ENCODE data around the gene PATJ. TPM values are rescaled to one million over a fixed set of nuclear protein-coding genes. Genes with fewer than 3 reads are reported as not detected.

Gene PATJ
- total and polyA plus RNA-seq, 2 experiments from 2014 or later: 35.3 to 68.4 TPM

DNA sequence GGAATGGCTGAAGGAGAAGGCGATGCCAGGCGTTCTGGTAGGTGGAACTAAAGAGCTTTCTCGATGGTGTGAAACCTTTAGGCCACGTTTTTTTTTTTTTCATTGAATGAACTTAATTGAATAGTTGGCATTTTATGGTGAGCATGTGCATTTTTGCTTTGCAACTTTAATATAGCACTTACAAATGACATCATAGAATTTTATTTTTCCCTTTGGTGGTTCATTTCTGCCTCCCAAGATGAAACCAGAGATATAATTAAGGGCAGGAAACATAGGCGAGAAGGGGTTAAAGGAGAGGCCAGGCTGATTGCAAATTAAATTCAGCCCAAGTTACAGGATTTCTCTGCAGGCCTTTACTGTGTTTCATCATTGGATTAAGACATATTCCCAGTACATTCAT lies 366.8 kb downstream of the PATJ start (continued):
- TF ChIP-seq, protein P1, sequence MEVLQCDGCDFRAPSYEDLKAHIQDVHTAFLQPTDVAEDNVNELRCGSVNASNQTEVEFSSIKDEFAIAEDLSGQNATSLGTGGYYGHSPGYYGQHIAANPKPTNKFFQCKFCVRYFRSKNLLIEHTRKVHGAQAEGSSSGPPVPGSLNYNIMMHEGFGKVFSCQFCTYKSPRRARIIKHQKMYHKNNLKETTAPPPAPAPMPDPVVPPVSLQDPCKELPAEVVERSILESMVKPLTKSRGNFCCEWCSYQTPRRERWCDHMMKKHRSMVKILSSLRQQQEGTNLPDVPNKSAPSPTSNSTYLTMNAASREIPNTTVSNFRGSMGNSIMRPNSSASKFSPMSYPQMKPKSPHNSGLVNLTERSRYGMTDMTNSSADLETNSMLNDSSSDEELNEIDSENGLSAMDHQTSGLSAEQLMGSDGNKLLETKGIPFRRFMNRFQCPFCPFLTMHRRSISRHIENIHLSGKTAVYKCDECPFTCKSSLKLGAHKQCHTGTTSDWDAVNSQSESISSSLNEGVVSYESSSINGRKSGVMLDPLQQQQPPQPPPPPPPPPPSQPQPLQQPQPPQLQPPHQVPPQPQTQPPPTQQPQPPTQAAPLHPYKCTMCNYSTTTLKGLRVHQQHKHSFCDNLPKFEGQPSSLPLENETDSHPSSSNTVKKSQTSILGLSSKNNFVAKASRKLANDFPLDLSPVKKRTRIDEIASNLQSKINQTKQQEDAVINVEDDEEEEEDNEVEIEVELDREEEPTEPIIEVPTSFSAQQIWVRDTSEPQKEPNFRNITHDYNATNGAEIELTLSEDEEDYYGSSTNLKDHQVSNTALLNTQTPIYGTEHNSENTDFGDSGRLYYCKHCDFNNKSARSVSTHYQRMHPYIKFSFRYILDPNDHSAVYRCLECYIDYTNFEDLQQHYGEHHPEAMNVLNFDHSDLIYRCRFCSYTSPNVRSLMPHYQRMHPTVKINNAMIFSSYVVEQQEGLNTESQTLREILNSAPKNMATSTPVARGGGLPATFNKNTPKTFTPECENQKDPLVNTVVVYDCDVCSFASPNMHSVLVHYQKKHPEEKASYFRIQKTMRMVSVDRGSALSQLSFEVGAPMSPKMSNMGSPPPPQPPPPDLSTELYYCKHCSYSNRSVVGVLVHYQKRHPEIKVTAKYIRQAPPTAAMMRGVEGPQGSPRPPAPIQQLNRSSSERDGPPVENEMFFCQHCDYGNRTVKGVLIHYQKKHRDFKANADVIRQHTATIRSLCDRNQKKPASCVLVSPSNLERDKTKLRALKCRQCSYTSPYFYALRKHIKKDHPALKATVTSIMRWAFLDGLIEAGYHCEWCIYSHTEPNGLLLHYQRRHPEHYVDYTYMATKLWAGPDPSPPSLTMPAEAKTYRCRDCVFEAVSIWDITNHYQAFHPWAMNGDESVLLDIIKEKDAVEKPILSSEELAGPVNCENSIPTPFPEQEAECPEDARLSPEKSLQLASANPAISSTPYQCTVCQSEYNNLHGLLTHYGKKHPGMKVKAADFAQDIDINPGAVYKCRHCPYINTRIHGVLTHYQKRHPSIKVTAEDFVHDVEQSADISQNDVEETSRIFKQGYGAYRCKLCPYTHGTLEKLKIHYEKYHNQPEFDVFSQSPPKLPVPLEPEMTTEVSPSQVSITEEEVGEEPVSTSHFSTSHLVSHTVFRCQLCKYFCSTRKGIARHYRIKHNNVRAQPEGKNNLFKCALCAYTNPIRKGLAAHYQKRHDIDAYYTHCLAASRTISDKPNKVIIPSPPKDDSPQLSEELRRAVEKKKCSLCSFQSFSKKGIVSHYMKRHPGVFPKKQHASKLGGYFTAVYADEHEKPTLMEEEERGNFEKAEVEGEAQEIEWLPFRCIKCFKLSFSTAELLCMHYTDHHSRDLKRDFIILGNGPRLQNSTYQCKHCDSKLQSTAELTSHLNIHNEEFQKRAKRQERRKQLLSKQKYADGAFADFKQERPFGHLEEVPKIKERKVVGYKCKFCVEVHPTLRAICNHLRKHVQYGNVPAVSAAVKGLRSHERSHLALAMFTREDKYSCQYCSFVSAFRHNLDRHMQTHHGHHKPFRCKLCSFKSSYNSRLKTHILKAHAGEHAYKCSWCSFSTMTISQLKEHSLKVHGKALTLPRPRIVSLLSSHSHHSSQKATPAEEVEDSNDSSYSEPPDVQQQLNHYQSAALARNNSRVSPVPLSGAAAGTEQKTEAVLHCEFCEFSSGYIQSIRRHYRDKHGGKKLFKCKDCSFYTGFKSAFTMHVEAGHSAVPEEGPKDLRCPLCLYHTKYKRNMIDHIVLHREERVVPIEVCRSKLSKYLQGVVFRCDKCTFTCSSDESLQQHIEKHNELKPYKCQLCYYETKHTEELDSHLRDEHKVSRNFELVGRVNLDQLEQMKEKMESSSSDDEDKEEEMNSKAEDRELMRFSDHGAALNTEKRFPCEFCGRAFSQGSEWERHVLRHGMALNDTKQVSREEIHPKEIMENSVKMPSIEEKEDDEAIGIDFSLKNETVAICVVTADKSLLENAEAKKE (CRISPR knock-in tag; IDR thresholded peaks at IDR 0.05): no peak
- TF ChIP-seq NANOG (IDR thresholded peaks at IDR 0.05; ENCODE audit: borderline replicate concordance): no peak
- no peak for TF ChIP-seq ZNF331 (CRISPR knock-in tag; IDR thresholded peaks at IDR 0.05; ENCODE audit: low read depth)
- no peak for TF ChIP-seq EZH2phosphoT487 (IDR thresholded peaks at IDR 0.05; ENCODE audit: unreplicated experiment)

- Histone ChIP-seq H3K79me2 (replicated peaks; ENCODE audit: insufficient read depth) (no peaks in the 10 kb centered on the region), H3K9me2 (ENCODE audit: insufficient read depth) (no peaks in the 10 kb centered on the region), H3K4me2 (no peak overlapping the region), H3F3A (replicated peaks; ENCODE audit: low read depth) (peaks cover 3% of the 10 kb centered on the region; the same call in 1 of the 2 replicates), H2AFZ (no peak overlapping the region), H3K27me3 (ENCODE audit: insufficient read depth) (no peaks in the 10 kb centered on the region), H4K20me1 (replicated peaks; ENCODE audit: insufficient read depth) (no peaks in the 10 kb centered on the region), H3K27ac (ENCODE audit: low read depth) (0 out of 2 replicates have a peak overlapping the region, but pooled peaks have one; percentile 23), H3K36me3 (ENCODE audit: insufficient read depth) (no peaks in the 10 kb centered on the region), H3K4me3 (no peak overlapping the region), H3K4me1 (ENCODE audit: insufficient read depth) (no peaks in the 10 kb centered on the region)
- no peak overlapping the region for H3K4me3 Mint-ChIP-seq
- H3K4me1 Mint-ChIP-seq: peaks cover 8% of the 10 kb centered on the region; the same call in 2 of the 3 replicates
- no peaks in the 10 kb centered on the region for H3K9me3 Mint-ChIP-seq
- no peaks in the 10 kb centered on the region for H3K36me3 Mint-ChIP-seq (ENCODE audit: low read depth)
- peak; percentile 41; the same call in 1 of the 3 replicates for ATAC-seq
- DNase-seq (ENCODE audit: low spot score): peak; percentile 15
- H3K27ac Mint-ChIP-seq: no peak overlapping the region; the same call in 1 of the 2 replicates
- no peaks in the 10 kb centered on the region for H3K27me3 Mint-ChIP-seq (ENCODE audit: insufficient read depth, low read depth, poor library complexity)
- TF ChIP-seq, protein P2, sequence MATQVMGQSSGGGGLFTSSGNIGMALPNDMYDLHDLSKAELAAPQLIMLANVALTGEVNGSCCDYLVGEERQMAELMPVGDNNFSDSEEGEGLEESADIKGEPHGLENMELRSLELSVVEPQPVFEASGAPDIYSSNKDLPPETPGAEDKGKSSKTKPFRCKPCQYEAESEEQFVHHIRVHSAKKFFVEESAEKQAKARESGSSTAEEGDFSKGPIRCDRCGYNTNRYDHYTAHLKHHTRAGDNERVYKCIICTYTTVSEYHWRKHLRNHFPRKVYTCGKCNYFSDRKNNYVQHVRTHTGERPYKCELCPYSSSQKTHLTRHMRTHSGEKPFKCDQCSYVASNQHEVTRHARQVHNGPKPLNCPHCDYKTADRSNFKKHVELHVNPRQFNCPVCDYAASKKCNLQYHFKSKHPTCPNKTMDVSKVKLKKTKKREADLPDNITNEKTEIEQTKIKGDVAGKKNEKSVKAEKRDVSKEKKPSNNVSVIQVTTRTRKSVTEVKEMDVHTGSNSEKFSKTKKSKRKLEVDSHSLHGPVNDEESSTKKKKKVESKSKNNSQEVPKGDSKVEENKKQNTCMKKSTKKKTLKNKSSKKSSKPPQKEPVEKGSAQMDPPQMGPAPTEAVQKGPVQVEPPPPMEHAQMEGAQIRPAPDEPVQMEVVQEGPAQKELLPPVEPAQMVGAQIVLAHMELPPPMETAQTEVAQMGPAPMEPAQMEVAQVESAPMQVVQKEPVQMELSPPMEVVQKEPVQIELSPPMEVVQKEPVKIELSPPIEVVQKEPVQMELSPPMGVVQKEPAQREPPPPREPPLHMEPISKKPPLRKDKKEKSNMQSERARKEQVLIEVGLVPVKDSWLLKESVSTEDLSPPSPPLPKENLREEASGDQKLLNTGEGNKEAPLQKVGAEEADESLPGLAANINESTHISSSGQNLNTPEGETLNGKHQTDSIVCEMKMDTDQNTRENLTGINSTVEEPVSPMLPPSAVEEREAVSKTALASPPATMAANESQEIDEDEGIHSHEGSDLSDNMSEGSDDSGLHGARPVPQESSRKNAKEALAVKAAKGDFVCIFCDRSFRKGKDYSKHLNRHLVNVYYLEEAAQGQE (IDR thresholded peaks at IDR 0.05; ENCODE audit: unreplicated experiment): no peak
- no peak for TF ChIP-seq ZNF331 (CRISPR knock-in tag; IDR thresholded peaks at IDR 0.05; ENCODE audit: low read depth)
- no peak for TF ChIP-seq CTCF (conservative IDR thresholded peaks at IDR 0.05; ENCODE audit: low read depth in 2 of 2)
- TF ChIP-seq EZH2phosphoT487 (IDR thresholded peaks at IDR 0.05; ENCODE audit: unreplicated experiment): no peak
- TF ChIP-seq EZH2 (IDR thresholded peaks at IDR 0.05; ENCODE audit: low read depth, unreplicated experiment): no peak
- TF ChIP-seq, protein P3, sequence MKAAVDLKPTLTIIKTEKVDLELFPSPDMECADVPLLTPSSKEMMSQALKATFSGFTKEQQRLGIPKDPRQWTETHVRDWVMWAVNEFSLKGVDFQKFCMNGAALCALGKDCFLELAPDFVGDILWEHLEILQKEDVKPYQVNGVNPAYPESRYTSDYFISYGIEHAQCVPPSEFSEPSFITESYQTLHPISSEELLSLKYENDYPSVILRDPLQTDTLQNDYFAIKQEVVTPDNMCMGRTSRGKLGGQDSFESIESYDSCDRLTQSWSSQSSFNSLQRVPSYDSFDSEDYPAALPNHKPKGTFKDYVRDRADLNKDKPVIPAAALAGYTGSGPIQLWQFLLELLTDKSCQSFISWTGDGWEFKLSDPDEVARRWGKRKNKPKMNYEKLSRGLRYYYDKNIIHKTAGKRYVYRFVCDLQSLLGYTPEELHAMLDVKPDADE (IDR thresholded peaks at IDR 0.05): no peak
- no peak for TF ChIP-seq NANOG (IDR thresholded peaks at IDR 0.05; ENCODE audit: borderline replicate concordance)
- TF ChIP-seq JUNB (IDR thresholded peaks at IDR 0.05; ENCODE audit: unreplicated experiment): no peak
- TF ChIP-seq POLR2AphosphoS5 (IDR thresholded peaks at IDR 0.05; ENCODE audit: low read depth): no peak
- TF ChIP-seq CREB1 (CRISPR knock-in tag; IDR thresholded peaks at IDR 0.05; ENCODE audit: low read depth): no peak
- TF ChIP-seq STAT1 (IDR thresholded peaks at IDR 0.05; ENCODE audit: unreplicated experiment): no peak
Measured at GRCh38 chr1:62110198-62110817, 368.0 kb downstream of the PATJ start.
